ENCODE data around the gene LAYN. TPM values are rescaled to one million over a fixed set of nuclear protein-coding genes. Genes with fewer than 3 reads are reported as not detected.
A peak's percentile ranks its signal among the peaks of the same experiment; 100 is the strongest.

Gene LAYN
- total RNA-seq, 1 donor = 81.8 TPM

- Histone ChIP-seq H3K79me2 (ENCODE audit: insufficient read depth, low read length) (no peaks in the 10 kb centered on the region), H3K27ac (ENCODE audit: low read depth, low read length) (no peak overlapping the region), H3K9me3 (ENCODE audit: low read depth, low read length) (no peaks in the 10 kb centered on the region), H3K4me1 (ENCODE audit: insufficient read depth, low read length) (peaks cover 15% of the 10 kb centered on the region), H2AFZ (ENCODE audit: low read length) (no peak overlapping the region), H3K4me3 (ENCODE audit: insufficient read depth, low read length) (no peak overlapping the region), H3K4me2 (ENCODE audit: insufficient read depth, low read length) (no peak overlapping the region), H4K20me1 (ENCODE audit: insufficient read depth, low read length) (no peaks in the 10 kb centered on the region), H3K36me3 (ENCODE audit: insufficient read depth, low read length) (peaks cover 12% of the 10 kb centered on the region), H3K27me3 (ENCODE audit: insufficient read depth, low read length) (no peaks in the 10 kb centered on the region)
- TF ChIP-seq CTCF (IDR thresholded peaks at IDR 0.05; ENCODE audit: extremely low read depth, low read depth, low read length) = no peak
- DNase-seq (ENCODE audit: insufficient read length, low spot score, missing footprints) = no peak
Observed at GRCh38 chr11:111566324-111566723, 25.8 kb downstream of the LAYN start.

GRCh38 chr11:111569476-111569875, 29.0 kb downstream of the LAYN start:
- Histone ChIP-seq H3K9me3 (ENCODE audit: low read depth, low read length) (no peaks in the 10 kb centered on the region), H3K27ac (ENCODE audit: low read depth, low read length) (no peak overlapping the region), H3K27me3 (ENCODE audit: insufficient read depth, low read length) (no peaks in the 10 kb centered on the region), H4K20me1 (ENCODE audit: insufficient read depth, low read length) (no peaks in the 10 kb centered on the region), H3K79me2 (ENCODE audit: insufficient read depth, low read length) (no peaks in the 10 kb centered on the region), H3K4me2 (ENCODE audit: insufficient read depth, low read length) (no peak overlapping the region), H3K36me3 (ENCODE audit: insufficient read depth, low read length) (no peaks in the 10 kb centered on the region), H3K4me3 (ENCODE audit: insufficient read depth, low read length) (no peak overlapping the region), H2AFZ (ENCODE audit: low read length) (no peak overlapping the region), H3K4me1 (ENCODE audit: insufficient read depth, low read length) (peaks cover 13% of the 10 kb centered on the region)
- no peak for DNase-seq (ENCODE audit: insufficient read length, low spot score, missing footprints)
- no peak for TF ChIP-seq CTCF (IDR thresholded peaks at IDR 0.05; ENCODE audit: extremely low read depth, low read depth, low read length)

- Histone ChIP-seq H3K36me3 (ENCODE audit: insufficient read depth, low read length) (no peaks in the 10 kb centered on the region), H3K9me3 (ENCODE audit: low read depth, low read length) (no peaks in the 10 kb centered on the region), H4K20me1 (ENCODE audit: insufficient read depth, low read length) (no peaks in the 10 kb centered on the region), H3K27me3 (ENCODE audit: insufficient read depth, low read length) (no peaks in the 10 kb centered on the region), H3K4me3 (ENCODE audit: insufficient read depth, low read length) (no peak overlapping the region), H3K27ac (ENCODE audit: low read depth, low read length) (no peak overlapping the region), H2AFZ (ENCODE audit: low read length) (no peak overlapping the region), H3K4me1 (ENCODE audit: insufficient read depth, low read length) (peaks cover 13% of the 10 kb centered on the region), H3K79me2 (ENCODE audit: insufficient read depth, low read length) (no peaks in the 10 kb centered on the region), H3K4me2 (ENCODE audit: insufficient read depth, low read length) (no peak overlapping the region)
- no peak for TF ChIP-seq CTCF (IDR thresholded peaks at IDR 0.05; ENCODE audit: extremely low read depth, low read depth, low read length)
- no peak for DNase-seq (ENCODE audit: insufficient read length, low spot score, missing footprints)
Observed at GRCh38 chr11:111570796-111571195, 30.3 kb downstream of the LAYN start.

- no peak overlapping the region for H2AFZ ChIP-seq (ENCODE audit: low read length)
- DNase-seq (ENCODE audit: insufficient read length, low spot score, missing footprints) = no peak
- peak overlapping the region; percentile 19 for H3K4me2 ChIP-seq (ENCODE audit: insufficient read depth, low read length)
Observed at GRCh38 chr11:111571829-111572501, 31.4 kb downstream of the LAYN start.

More at GRCh38 chr11:111571829-111572501, 31.4 kb downstream of the LAYN start:
- no peaks in the 10 kb centered on the region for H3K9me3 ChIP-seq (ENCODE audit: low read depth, low read length)
- H3K27ac ChIP-seq (ENCODE audit: low read depth, low read length) = no peak overlapping the region
- H3K27me3 ChIP-seq (ENCODE audit: insufficient read depth, low read length) = no peaks in the 10 kb centered on the region
- H3K79me2 ChIP-seq (ENCODE audit: insufficient read depth, low read length) = no peaks in the 10 kb centered on the region
- peaks cover 13% of the 10 kb centered on the region for H3K4me1 ChIP-seq (ENCODE audit: insufficient read depth, low read length)
- H3K36me3 ChIP-seq (ENCODE audit: insufficient read depth, low read length) = no peaks in the 10 kb centered on the region
- H4K20me1 ChIP-seq (ENCODE audit: insufficient read depth, low read length) = no peaks in the 10 kb centered on the region
- no peak for TF ChIP-seq CTCF (IDR thresholded peaks at IDR 0.05; ENCODE audit: extremely low read depth, low read depth, low read length)
- H3K4me3 ChIP-seq (ENCODE audit: insufficient read depth, low read length) = no peak overlapping the region
